Liver (tissue), 3 donors: Measurements from ENCODE around the gene C10orf105.

Source experiments
- HNF4G ChIP-seq: IDR thresholded peaks from 2 replicates; pipeline ENCODE4 v1.6.1; 2016; ENCODE audit warnings: antibody characterized with exemption
- JUND ChIP-seq, 2 donors: IDR thresholded peaks; 2 replicates each; pipeline ENCODE4 v1.6.1; 2016; ENCODE audit warnings: antibody characterized with exemption in 2 of 2
- MAX ChIP-seq: IDR thresholded peaks from 2 replicates; pipeline ENCODE4 v1.6.1; 2016; ENCODE audit warnings: antibody characterized with exemption
- TF ChIP-seq, protein P1 (sequence below): fragments of 150-350 bp; IDR thresholded peaks from 2 replicates; pipeline ENCODE4 v1.5.1; 2017; ENCODE audit warnings: improper control_type of control experiment, low read depth, low read length; ENCODE audit not compliant: missing input control
- donor health status: healthy.
- donor health status: healthy.

GRCh38 chr10:71690094-71690720, 29.4 kb downstream of the C10orf105 start:
- no peak for TF ChIP-seq JUND (IDR thresholded peaks at IDR 0.05)
- TF ChIP-seq, protein P1, sequence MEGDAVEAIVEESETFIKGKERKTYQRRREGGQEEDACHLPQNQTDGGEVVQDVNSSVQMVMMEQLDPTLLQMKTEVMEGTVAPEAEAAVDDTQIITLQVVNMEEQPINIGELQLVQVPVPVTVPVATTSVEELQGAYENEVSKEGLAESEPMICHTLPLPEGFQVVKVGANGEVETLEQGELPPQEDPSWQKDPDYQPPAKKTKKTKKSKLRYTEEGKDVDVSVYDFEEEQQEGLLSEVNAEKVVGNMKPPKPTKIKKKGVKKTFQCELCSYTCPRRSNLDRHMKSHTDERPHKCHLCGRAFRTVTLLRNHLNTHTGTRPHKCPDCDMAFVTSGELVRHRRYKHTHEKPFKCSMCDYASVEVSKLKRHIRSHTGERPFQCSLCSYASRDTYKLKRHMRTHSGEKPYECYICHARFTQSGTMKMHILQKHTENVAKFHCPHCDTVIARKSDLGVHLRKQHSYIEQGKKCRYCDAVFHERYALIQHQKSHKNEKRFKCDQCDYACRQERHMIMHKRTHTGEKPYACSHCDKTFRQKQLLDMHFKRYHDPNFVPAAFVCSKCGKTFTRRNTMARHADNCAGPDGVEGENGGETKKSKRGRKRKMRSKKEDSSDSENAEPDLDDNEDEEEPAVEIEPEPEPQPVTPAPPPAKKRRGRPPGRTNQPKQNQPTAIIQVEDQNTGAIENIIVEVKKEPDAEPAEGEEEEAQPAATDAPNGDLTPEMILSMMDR = no peak
- TF ChIP-seq MAX = no peak
- no peak for TF ChIP-seq HNF4G
